Mesodermal cell (in vitro differentiated cells): Measurements from ENCODE around the gene P4HA3. TPM values are rescaled to one million over a fixed set of nuclear protein-coding genes. Genes with fewer than 3 reads are reported as not detected.
A peak's percentile ranks its signal among the peaks of the same experiment; 100 is the strongest.

Experiments
- H3K27ac ChIP-seq: 2 replicates; pipeline ENCODE4 v1.7.0; 2013; ENCODE audit warnings: mild to moderate bottlenecking, low read depth, low read length, moderate library complexity; ENCODE audit not compliant: severe bottlenecking
- H3K36me3 ChIP-seq: 2 replicates; pipeline ENCODE4 v1.7.1; 2013; ENCODE audit warnings: mild to moderate bottlenecking, low read length, moderate library complexity; ENCODE audit not compliant: control insufficient read depth, insufficient read depth
- H3K4me1 ChIP-seq: one replicate; pipeline ENCODE4 v1.7.1; 2013; ENCODE audit warnings: mild to moderate bottlenecking, low read length; ENCODE audit not compliant: insufficient read depth, control insufficient read depth, poor library complexity, severe bottlenecking
- H3K4me3 ChIP-seq: 2 replicates; pipeline ENCODE4 v1.7.0; 2013; ENCODE audit warnings: low read length, control low read depth, mild to moderate bottlenecking; ENCODE audit not compliant: insufficient read depth, poor library complexity, severe bottlenecking; ENCODE audit errors: extremely low read depth
- H3K9me3 ChIP-seq: 2 replicates; pipeline ENCODE4 v1.7.1; 2013; ENCODE audit warnings: mild to moderate bottlenecking, low read length, moderate library complexity; ENCODE audit not compliant: control insufficient read depth
- WGBS, 2 experiments: methylation state at CpG; one replicate each; pipeline ENCODE4 v1.1.5; 2013; ENCODE audit warnings: missing lambda C conversion rate in 2 of 2; ENCODE audit not compliant: insufficient coverage in 2 of 2; 5-methylcytosine and 5-hydroxymethylcytosine counted together
- polyA plus RNA-seq, 2 experiments: library from polyadenylated mRNA; stranded (reverse); fragments of 50-300 nt; gene quantifications; one replicate each; pipeline ENCODE4 v1.2.3, GENCODE V29; 2013

The P4HA3 gene
- 0.41 TPM for polyA plus RNA-seq (2013, experiment 1 of 2)
- not detected for polyA plus RNA-seq (2013, experiment 2 of 2)

DNA sequence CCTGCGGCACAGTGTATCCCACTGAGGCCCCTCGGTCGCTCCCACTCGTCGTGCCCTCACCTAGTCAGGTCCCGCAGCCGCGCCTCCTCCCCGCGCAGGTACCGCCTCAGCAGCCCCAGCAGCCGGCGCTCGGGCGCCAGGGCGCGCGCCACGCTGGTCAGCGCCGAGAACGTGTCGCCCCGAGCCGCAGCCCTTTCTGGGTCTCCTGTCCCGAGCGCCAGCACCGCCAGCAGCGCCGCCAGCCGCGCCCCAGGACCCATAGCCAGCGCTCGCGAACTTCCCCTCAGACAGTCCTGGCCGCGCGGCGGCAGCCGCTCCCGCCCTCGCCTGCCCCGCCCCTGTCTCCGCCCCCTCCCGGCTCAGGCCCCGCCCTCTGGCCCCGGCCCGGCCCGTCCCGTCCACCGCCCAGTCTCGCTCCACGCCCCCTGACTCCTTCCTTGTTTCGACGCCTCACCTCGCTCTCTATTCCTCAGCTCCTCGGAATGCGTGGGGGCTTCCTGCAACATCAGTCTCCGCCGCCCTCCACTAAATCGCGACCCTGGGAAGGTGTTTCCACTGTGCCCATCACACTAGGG, at the start of gene P4HA3:
Gene P4HA3 (minus strand): TSS at position 289 of the 575 bp plus-strand sequence. CDS start 29 bp downstream, at position 260.
- H3K27ac ChIP-seq: no peak within 1 kb of the TSS
- H3K36me3 ChIP-seq: no peaks in the 10 kb centered on the region
- peak within 1 kb of the TSS; percentile 39 for H3K4me3 ChIP-seq
- peaks cover under 1% of the 10 kb centered on the region for H3K9me3 ChIP-seq
- WGBS, 2 experiments: 3 to 5% methylated on average over 36 to 42 of the region's 62 CpGs
- H3K4me1 ChIP-seq: no peaks in the 10 kb centered on the region

DNA sequence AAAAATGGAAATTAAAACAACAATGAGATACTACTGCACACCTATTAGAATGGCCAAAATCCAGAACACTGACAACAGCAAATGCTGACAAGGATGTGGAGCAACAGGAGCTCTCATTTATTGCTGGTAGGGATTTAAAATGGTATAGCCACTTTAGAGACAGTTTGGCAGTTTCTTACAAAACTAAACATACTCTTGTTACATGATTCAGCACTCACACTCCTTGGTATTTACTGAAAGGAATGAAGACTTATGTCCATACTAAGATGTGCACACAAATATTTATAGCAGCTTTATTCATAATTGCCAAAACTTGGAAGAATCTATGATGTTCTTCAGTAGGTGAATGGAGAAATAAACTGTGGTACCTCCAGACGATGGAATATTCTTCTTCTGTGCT, 46.0 kb upstream of the P4HA3 start:
- Histone ChIP-seq H3K9me3 (peaks cover 9% of the 10 kb centered on the region), H3K4me3 (no peak overlapping the region), H3K36me3 (peaks cover 17% of the 10 kb centered on the region), H3K4me1 (no peaks in the 10 kb centered on the region), H3K27ac (no peak overlapping the region)
- no CpG with 5 or more reads among the region's 1 CpG for WGBS, 2 experiments

DNA sequence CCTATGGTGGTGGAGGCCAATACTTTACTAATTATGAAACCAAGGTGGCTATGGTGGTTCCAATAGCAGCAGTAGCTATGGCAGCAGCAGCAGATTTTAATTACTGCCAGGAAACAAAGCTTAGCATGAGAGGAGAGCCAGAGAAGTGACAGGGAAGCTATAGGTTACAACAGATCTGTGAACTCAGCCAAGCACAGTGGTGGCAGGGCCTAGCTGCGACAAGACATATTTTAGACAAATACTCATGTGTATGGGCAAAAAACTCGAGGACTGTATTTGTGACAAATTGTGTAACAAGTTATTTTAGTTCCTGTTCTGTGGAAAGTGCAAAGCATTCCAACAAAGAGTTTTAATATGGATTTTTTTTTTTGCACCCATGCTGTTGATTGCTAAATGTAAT, 44.2 kb upstream of the P4HA3 start:
- 83 to 100% methylated on average over 1 to 2 of the region's 2 CpGs for WGBS, 2 experiments
- H3K36me3 ChIP-seq: peaks cover 17% of the 10 kb centered on the region
- H3K4me1 ChIP-seq: no peaks in the 10 kb centered on the region
- peaks cover 7% of the 10 kb centered on the region for H3K9me3 ChIP-seq
- no peak overlapping the region for H3K4me3 ChIP-seq
- H3K27ac ChIP-seq: no peak overlapping the region

DNA sequence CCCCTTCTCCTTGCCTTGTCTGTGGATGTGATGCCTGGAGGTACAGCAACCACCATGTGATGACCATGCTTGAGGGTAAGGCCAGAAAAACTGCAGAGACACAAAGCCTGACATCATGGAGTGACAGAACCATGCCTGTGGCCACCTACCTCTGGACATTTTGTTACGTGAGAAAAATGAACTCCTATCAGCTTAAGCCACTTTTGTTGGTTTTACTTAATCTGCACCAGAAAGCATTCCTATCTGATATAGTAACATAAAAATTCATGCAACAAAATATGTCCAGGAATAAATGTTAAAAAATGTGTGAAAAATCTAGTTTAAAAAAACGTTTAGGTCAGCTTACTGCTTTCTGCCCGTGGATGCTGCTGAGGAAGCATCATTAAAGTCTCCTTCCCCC, 42.6 kb upstream of the P4HA3 start:
- H3K36me3 ChIP-seq: peaks cover 7% of the 10 kb centered on the region
- no peak overlapping the region for H3K4me3 ChIP-seq
- H3K4me1 ChIP-seq: no peaks in the 10 kb centered on the region
- no peak overlapping the region for H3K27ac ChIP-seq
- no peaks in the 10 kb centered on the region for H3K9me3 ChIP-seq
- 68 to 100% methylated on average over 1 to 3 of the region's 3 CpGs for WGBS, 2 experiments

DNA sequence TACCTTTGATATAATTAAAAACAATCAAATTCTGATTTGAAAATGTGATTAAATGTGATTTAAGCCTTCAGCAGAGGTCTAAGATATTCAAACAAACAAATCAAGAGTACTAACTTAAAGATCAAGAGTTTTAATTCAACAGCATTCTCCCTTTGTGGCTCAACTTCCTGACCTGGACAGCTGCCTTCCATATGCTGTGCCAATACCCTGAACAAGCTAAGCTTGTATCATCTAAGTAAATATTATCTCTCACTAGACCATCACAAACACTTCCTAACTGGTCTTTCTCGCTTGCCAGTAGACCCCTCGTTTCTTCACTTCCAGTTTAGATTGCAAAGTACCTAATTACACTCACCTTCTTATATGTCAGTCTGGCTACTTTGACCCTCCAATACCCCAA, 35.9 kb upstream of the P4HA3 start:
- Histone ChIP-seq H3K4me1 (no peaks in the 10 kb centered on the region), H3K9me3 (no peaks in the 10 kb centered on the region), H3K4me3 (no peak overlapping the region), H3K27ac (no peak overlapping the region), H3K36me3 (peaks cover 7% of the 10 kb centered on the region)
- 86 to 100% methylated on average over 2 of the region's 2 CpGs for WGBS, 2 experiments

DNA sequence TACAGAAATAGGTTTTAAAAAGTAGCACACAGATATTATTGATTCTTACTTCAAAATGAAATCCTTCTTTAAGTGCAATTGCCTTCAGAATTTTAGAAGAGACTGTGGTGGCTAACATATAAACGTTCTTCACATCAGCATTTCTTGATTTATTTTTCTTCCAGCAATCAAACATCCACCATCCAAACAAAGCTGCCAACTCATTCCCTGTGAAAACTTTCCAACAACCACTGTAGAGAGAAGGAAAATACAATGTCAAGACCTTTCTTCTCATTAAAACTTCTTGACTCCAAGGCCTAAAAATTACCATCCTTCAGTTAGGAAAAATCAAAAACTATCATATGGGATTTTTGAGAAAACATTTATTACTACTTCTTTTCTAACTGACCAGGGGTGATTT, 34.0 kb upstream of the P4HA3 start:
- 80% methylated on average over 1 of the region's 1 CpG; no CpG with 5 or more reads in 1 of the 2 experiments for WGBS, 2 experiments

DNA sequence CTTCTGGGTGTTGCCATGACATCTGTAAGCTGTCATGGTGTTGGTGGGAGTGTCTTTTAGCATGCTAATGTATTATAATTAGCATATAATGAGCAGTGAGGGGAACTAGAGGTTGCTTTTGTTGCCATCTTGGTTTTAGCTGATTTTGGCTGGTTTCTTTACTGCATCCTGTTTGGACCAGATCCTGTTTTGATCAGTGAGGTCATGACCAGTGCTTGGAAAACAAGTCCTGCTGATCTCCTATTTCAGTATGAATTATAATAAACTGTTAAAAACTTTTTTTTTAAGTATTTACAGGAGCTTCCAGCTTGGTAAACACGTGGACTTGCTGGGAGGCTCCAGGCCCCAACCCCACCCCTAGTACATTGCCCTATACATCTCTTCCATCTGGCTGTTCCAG, 30.5 kb upstream of the P4HA3 start:
- no CpG with 5 or more reads among the region's 1 CpG for WGBS, 2 experiments
- Histone ChIP-seq H3K4me1 (no peaks in the 10 kb centered on the region), H3K27ac (no peak overlapping the region), H3K36me3 (peaks cover 27% of the 10 kb centered on the region), H3K9me3 (no peaks in the 10 kb centered on the region), H3K4me3 (no peak overlapping the region)

More for the DNA sequence above, 34.0 kb upstream of the P4HA3 start:
- H3K9me3 ChIP-seq: no peaks in the 10 kb centered on the region
- H3K27ac ChIP-seq: no peak overlapping the region
- H3K4me3 ChIP-seq: no peak overlapping the region
- H3K36me3 ChIP-seq: peaks cover 13% of the 10 kb centered on the region
- H3K4me1 ChIP-seq: no peaks in the 10 kb centered on the region

DNA sequence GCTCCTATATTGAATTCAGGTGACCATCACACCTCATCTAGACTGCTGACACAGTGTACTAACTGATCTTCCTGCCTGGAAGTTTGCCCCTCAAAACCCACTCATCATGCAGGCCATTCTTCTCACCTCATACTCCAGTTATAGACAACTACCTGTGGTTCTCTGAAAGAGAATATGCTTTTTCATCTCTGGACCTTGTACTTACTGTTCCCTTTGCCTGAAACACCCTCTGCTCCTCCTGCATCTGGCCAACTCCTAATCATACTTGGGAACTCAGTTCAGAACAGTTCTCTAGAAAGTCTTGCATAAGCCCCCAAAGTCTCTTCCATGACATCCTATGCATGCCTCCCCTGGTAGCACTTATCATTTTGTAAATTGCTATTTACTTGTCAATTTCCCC, 28.2 kb upstream of the P4HA3 start:
- Histone ChIP-seq H3K9me3 (no peaks in the 10 kb centered on the region), H3K27ac (no peak overlapping the region), H3K36me3 (peaks cover 32% of the 10 kb centered on the region), H3K4me3 (no peak overlapping the region), H3K4me1 (no peaks in the 10 kb centered on the region)

DNA sequence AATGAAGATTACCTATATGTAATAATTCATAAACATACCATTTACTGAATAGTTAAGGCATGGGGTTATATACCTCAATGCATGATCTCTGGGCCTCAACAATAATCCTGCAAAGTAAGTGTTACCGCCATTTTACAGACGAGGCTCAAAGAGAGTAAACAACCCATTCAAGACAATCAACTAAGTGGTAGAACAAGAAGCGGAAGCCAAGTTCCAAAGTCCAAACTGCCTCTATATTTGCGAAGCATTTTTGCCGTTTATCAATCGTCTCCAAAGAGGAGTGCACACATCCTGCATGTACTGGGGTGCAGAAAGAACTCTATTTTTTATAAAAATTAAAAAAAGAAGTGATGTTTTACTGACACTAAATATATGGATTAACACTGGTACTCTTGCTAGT, 27.5 kb upstream of the P4HA3 start:
- Histone ChIP-seq H3K36me3 (peaks cover 29% of the 10 kb centered on the region), H3K9me3 (no peaks in the 10 kb centered on the region), H3K27ac (no peak overlapping the region), H3K4me3 (no peak overlapping the region), H3K4me1 (no peaks in the 10 kb centered on the region)
- WGBS, 2 experiments: 75% methylated on average over 2 of the region's 6 CpGs; no CpG with 5 or more reads in 1 of the 2 experiments

DNA sequence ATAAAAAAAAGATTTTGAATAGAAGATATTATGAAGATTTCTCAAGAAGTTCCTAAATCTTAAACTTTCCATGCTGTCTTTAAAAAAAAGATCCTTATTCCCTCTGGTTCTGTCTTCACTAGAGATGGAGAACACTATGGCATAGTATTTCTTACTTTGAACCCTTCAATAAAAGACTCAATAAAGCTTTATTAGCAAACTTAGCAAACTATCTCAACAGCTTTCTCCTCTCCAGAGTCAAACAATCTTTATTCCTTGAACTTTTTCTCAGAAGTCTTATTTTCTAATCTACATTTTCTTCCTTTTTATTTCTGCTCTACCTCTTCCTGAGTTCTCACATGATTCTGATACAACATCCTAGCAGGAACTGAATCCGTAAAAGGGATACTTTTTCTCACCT, 21.8 kb upstream of the P4HA3 start:
- 100% methylated on average over 1 of the region's 1 CpG for WGBS, 2 experiments
- H3K4me1 ChIP-seq: no peaks in the 10 kb centered on the region
- H3K36me3 ChIP-seq: peaks cover 11% of the 10 kb centered on the region
- no peak overlapping the region for H3K27ac ChIP-seq
- H3K4me3 ChIP-seq: no peak overlapping the region
- no peaks in the 10 kb centered on the region for H3K9me3 ChIP-seq

DNA sequence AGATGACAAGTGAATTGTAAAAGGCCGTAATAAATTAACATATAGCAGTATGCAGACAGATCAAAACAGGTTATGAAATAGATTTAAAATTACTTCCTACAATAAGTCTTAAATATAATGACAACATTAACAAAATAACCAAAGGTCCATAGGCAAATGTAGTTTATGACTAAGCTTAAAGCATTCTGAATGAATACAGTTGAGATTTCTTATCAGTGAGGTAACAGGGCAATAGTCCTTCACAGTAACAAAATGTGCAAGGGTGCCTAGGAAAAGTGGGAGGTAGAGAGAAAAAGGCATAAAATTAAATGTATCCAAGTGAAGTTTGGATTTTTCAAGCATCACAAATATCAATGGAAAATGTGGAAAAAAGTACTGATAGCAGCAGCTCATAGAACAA, 20.9 kb upstream of the P4HA3 start:
- Histone ChIP-seq H3K4me3 (no peak overlapping the region), H3K9me3 (no peaks in the 10 kb centered on the region), H3K4me1 (no peaks in the 10 kb centered on the region), H3K36me3 (peaks cover 7% of the 10 kb centered on the region), H3K27ac (no peak overlapping the region)
- WGBS, 2 experiments: no CpG with 5 or more reads among the region's 1 CpG
